T-helper 1 cell (primary cell): ENCODE data around the gene CDKN2D.
"Not testable (repeated sequence)": the region's sequence is repeated elsewhere in the genome, so short reads cannot be mapped to it uniquely, and the experiment has no call there.

Experiments
- DNase-seq, 5 donors: peaks; one replicate each; pipeline ENCODE4 v3.0.0-alpha.2; 2012 to 2020

CDKN2D gene

DNA sequence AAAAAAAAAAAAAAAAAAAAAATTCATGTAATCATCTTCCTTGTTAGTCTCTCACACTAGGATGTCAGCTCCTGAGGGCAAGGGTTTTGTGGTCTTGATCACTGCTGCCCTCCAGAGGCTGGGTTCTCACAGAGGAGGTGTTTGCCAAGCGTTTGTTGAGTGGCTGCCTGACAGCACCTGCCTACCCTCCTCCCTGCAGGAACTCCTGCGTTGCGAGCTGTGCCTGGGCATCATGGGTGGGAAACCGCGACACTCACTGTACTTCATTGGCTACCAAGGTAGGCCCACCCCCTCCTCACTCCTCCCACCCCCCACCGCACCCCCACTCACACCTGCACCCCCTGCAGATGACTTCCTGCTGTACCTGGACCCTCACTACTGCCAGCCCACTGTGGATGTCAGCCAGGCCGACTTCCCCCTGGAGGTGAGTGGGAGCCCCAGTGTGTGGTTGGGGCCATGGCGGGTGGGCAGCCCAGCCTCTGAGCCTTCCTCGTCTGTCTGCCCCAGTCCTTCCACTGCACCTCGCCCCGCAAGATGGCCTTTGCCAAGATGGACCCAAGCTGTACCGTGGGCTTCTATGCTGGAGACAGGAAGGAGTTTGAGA, 17.0 kb downstream of the CDKN2D start:
- DNase-seq, result peak in 1 of 5 donors; percentile 50

DNA sequence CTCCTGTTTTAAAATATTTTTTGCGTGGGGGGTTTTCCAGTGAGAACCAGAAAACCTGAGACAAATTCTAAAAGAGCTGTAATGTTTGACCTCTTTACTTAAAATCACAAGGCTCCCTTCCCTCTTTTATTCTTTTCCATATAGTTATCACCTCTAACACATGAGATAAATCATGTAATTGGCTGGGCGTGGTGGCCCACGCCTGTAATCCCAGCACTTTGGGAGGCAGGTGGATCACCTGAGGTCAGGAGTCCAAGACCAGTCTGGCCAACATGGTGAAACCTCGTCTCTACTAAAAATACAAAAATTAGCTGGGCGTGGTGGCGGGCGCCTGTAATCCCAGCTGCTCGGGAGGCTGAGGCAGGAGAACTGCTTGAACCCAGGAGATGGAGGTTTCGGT, 17.8 kb downstream of the CDKN2D start:
- DNase-seq, result not testable (repeated sequence)

DNA sequence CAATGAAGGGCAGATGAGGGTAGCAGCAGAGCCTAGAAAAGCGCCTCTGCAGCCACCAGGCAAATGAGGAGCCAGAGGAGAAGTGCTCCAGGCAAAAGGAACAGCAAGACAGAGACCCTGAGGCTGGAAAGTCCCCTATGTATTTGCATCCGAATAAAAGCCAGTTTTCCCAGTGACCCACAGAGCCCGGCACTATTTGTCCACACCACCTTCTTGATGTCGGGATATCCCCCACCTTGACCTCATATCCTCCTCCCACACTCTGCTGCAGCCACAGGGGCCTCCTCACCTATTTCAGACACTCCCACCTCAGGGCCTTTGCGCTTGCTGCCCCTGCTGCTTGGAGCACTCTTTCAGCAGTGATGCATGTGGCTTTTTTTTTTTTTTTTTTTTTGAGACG, 18.4 kb downstream of the CDKN2D start:
- DNase-seq, result no peak

DNA sequence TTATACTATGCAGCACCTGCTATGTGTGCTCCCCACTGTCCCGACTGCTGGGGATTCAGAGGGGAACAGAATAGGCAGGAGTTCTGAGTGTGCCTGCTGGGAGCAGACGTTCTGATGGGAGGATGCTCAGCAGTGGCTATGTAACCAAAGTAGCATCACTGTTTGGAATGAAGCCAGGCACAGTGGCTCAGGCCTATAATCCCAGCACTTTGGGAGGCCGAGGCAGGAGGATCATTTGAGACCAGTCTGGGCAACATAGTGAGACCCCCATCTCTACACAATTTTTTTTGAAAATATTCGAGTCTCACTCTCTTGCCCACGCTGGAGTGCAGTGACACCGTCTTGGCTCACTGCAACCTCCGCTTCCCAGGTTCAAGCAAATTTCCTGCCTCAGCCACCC, 19.0 kb downstream of the CDKN2D start:
- no peak for DNase-seq

DNA sequence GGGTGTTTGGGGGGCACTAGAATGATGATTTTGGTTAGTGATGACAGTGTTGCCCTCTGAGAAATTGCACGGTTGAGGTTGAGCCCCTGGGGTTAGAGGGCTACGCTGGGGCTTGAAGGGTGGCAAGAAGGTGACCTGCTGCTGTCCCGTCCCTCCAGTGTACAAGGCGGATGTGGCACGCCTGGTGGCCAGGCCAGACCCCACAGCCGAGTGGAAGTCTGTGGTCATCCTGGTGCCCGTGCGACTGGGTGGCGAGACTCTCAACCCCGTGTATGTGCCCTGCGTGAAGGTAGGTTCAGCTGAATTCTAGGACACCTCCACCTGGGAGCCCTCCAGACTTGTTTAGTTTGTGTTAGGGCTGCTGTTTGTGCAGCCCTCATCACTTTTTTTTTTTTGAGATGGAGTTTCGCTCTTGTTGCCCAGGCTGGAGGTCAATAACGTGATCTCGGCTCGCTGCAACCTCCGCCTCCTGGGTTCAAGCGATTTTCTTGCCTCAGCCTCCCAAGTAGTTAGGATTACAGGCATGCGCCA, 20.0 kb downstream of the CDKN2D start:
- no peak for DNase-seq

DNA sequence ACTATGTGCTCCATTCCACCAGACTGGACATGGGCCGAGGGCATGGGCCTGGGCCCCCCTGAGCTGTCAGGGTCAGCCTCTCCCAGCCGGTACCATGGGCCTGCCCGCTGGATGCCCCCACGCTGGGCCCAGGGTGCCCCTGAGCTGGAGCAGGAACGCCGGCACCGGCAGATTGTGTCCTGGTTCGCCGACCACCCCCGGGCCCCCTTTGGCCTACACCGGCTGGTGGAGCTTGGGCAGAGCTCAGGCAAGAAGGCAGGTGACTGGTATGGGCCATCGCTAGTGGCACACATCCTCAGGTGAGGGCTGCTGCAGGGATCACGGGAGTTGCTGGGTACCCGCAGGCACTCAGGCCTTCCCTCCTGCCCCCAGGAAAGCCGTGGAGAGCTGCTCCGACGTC, 22.0 kb downstream of the CDKN2D start:
- DNase-seq, result no peak

DNA sequence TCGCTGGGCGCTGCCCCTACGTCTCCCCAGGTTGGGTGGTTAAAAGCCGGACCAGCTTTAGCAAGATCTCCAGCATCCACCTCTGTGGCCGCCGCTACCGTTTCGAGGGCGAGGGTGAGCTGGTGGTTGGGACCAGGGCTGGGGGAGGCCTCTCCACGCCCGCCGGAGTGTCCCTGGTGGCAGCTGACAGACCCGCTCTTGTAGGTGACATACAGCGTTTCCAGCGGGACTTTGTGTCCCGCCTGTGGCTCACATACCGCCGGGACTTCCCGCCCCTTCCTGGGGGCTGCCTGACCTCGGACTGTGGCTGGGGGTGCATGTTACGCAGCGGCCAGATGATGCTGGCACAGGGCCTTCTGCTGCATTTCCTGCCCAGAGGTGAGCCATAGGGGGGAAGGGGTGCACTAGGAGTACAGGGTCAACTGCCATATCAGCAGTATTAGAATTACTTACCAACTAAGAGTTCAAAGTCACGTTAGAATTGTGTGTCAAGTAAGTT, 24.0 kb downstream of the CDKN2D start:
- no peak for DNase-seq

DNA sequence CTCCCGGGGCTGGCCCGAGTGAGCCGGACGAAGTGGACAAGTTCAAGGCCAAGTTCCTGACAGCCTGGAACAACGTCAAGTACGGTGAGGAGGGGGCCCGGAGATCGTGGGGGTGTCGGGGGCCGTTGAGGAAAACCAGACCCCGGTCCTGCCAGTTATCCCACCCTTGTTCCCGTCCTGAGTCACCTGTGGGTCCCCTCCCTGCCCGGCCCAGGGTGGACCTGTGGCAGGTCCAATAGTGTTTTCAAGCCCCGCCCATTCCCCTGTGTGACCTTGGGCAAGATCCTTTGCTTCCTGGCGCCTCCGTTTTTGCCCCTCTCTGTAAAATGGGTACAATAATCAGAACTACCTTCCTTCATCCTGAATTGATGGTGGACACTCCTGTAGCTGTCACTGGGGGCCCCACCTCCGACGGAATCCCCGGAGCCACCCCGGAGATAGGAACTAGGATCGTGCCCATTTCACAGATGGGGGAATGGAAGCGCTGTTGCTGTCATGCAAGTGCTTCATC, 24.5 kb downstream of the CDKN2D start:
- DNase-seq, result no peak

DNA sequence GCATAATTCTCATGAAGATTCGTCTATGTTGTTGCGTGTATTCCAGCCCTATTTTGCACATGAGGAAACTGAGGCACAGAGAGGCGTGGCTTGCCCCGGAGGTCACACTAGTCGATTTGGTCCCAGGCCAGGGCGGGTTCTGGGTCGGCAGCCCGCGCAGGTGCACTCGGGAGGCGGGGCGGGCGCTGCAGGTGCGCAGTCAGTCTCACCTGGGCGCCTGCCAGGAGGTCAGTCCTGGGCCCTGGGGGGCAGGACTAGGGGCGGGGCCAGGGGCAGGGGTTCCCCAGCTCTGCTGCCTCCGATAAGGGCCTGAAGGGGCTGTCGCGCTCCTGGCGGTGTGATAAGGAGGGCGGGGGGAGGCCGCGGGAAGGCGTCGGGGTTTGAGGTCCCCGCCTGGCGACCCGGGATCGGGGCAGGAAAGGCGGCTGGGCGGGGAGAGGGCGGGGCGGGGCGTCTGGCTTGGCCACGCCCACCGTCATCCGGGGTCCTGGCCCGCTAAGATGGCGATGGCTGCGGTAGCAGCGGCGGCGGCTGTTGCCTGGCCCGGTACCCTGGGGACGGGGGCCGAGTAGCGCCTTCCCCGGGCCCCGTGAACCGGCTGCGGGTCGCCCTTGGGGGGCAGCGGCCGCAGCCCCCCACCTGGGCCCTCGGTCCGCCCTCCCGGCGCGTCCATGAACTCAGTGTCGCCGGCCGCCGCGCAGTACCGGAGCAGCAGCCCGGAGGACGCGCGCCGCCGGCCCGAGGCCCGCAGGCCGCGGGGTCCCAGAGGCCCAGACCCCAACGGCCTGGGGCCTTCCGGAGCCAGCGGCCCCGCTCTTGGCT, 25.1 kb downstream of the CDKN2D start, which contains the start of gene ATG4D:
Gene ATG4D (plus strand): TSS at position 485 of the 822 bp plus-strand sequence. CDS start 187 bp downstream, at position 672.
- peak; percentile 71 to 82 (median 76) for DNase-seq

DNA sequence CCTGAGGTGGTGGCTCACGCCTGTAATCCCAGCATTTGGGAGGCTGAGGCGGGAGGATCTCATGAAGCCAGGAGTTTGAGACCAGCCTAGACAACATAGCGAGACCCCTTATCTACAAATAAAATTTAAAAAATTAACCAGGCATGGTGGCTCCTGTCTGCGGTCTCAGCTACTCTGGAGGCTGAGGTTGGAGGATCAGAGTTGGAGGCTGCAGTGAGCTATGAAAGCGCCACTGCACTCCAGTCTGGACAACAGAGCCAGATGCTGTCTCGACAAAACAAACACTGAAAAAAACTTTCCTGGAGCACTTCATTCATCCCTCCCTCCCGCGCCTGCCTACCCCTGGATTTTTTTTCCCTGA, 25.7 kb downstream of the CDKN2D start:
- DNase-seq, result no peak

DNA sequence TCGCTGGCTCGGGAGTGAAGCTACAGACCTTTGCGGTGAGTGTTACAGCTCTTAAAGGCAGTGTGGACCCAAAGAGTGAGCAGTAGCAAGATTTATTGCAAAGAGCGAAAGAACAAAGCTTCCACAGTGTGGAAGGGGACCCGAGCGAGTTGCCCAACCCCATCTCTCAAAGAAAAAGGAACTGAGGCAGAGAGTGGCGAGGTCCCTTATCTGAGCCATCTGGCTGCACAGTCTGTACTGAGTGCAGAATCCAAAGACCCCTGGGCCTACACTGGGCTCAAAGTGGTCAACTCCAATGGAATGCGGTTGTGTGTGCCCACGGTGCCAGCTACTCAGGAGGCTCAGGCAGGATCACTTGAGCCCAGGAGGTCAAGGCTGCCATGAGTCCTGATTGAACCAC, 29.8 kb downstream of the CDKN2D start:
- not testable (repeated sequence) for DNase-seq

DNA sequence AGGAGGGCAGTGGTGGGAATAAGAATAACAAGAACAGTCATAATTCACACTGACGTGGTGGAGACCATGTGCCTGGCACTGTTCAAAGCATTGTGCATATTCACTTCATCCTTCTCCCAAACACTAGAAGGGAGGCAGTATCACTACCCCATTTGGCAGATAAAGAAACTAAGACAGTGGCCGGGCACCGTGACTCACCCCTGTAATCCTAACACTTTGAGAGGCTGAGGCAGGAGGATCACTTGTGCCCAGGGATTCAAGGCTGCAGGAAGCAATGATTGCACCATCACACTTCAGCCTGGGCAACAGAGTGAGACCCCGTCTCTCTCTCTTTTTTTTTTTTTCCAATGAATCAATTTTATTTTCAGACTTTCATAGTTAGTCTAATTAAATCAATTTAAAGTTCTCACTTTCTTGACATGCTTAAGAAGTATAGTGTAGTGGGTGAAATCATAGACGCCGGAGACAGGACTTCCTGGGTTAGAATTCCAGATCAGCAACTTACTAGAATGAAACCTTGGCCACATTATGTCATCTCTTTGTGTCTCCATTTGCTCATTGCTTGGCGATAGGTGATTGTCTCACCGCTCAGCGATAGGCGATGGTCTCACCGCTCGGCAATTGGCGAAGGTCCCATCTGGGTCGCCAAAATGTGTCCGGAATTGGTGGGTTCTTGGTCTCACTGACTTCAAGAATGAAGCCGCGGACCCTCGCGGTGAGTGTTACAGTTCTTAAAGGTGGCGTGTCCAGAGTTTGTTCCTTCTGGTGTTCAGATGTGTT, 30.4 kb downstream of the CDKN2D start:
- no peak for DNase-seq

DNA sequence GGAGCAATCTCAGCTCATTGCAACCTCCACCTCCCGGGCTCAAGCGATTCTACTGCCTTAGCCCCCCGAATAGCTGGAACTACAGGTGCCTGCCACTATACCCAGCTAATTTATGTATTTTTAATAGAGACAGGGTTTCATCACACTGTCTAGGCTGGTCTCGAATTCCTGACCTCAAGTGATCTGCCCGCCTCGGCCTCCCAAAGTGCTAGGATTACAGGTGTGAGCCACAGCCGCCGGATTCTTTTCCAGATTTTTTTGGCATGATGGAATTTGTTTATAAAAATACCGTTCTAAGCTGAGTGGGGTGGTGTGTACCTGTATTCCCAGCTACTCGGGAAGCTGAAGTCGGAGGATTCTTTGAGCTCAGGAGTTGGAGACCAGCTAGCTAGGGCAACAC, 31.1 kb downstream of the CDKN2D start:
- DNase-seq, result no peak

DNA sequence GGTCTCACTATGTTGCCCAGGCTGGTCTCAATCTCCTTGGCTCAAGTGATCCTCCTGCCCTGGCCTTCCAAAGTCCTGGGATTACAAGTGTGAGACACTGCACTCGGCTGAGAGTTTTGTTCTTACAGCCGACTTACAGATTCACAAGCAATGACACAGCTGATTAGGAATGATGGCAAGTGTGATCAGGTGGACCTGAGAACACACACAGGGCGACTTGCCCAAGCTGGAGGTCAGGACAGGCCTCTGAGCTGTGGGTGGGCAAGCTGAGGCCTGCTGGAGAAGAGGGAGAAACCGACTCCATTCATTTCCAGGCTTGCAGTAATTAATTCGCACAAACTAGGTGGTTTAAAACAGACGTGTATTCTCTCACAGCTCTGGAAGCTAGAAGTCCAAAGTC, 33.2 kb downstream of the CDKN2D start:
- no peak for DNase-seq

DNA sequence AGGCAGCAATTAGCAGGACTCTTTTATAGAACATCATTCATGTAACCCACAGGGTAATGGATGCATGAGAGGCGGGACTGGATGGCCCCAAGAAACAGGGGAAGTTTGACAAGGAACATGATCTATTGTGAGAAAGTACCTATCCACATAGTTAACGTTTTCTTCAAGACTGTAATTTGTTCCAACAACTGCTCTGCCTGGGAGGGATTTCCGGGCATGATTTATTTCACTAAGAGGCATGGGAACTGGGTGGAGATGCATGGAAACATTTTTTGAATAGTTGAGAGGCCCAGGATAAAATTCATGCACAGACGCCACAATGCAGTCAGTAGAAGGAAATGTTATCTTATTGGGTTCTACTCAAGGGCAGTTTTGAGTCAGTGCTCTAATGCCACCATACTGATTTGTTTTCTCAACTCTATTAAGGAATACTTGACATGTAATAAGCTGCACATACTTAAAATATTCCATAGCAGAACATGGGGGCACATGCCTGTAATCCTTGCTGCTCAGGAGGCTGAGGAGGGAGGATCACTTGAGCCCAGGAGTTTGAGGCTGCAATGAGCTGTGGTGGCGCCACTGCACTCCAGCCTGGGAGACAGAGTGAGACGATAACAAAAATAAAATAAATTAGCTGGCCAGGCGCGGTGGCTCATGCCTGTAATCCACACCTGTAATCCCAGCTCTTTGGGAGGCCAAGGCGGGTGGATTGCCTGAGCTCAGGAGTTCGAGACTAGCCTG, 35.0 kb downstream of the CDKN2D start:
- DNase-seq, result no peak

DNA sequence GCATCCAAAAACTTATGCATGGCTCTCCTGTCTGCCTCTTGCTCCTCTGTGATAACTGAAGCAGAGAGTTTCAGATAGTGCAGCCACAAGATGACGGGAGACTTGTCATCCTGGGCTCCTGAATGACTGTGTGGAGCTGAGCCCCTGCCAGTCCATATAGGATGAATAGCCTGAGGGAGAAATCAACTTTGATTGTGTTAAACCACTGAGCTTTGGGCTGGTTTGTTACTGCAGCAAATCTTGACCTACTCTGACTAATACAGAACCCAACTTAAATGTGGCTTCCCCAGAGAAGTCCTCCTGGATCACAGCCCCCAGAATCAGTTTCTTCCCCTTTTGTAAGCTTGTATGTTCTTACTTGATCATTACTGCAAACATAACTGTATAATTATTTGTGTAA, 36.3 kb downstream of the CDKN2D start:
- DNase-seq, result no peak

DNA sequence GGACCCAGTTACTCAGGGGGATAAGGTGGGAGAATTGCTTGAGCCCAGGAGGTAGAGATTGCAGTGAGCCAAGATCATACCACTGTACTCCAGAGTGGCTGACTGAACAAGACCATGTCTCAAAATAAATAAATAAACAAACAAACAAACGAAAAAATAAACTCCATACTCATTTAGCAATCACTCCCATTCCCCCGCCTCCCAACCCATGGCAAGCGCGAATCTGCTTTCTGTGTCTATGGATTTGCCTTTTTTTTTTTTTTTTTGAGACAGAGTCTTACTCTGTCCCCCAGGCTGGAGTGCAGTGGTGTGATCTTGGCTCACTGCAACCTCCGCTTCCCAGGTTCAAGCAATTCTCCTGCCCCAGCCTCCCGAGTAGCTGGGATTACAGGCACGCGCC, 41.9 kb downstream of the CDKN2D start:
- not testable (repeated sequence) for DNase-seq

DNA sequence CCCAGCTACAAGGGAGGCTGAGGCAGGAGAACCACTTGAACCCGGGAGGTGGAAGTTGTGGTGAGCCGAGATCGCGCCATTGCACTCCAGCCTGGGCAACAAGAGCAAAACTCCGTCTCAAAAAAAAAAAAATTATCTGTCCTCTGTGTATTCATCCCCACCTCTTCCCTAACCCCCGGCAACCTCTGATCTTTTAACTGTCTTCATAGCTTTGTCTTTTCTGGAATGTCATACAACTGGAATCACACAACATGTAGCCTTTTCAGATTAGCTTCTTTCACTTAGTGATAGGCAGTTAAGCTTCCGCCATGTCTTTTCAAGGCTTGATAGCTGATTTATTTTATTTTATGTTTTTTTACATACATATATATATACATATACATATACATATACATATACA, 43.1 kb downstream of the CDKN2D start:
- DNase-seq, result no peak

DNA sequence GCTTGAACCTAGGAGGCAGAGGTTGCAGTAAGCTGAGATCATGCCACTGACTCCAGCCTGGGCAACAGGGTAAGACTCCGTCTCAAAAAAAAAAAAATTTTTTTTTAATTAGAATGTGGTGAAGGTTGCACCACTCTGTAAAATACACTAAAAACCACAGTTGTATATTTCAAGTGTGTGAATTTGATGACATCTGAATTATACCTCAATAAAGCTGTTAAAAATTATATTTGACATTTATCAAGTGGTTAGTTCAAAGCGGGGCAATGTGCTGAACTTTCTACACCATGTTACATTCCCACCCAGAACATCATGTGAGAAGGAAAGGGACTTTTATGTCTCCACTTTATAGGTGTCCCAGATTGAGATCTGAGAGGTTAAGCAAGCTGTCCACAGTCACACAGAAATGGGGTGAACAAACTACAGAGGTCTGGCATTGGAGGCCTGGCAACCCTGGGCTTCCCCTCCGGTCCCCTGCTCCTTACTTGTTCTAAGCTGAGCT, 45.6 kb downstream of the CDKN2D start:
- DNase-seq, result no peak

DNA sequence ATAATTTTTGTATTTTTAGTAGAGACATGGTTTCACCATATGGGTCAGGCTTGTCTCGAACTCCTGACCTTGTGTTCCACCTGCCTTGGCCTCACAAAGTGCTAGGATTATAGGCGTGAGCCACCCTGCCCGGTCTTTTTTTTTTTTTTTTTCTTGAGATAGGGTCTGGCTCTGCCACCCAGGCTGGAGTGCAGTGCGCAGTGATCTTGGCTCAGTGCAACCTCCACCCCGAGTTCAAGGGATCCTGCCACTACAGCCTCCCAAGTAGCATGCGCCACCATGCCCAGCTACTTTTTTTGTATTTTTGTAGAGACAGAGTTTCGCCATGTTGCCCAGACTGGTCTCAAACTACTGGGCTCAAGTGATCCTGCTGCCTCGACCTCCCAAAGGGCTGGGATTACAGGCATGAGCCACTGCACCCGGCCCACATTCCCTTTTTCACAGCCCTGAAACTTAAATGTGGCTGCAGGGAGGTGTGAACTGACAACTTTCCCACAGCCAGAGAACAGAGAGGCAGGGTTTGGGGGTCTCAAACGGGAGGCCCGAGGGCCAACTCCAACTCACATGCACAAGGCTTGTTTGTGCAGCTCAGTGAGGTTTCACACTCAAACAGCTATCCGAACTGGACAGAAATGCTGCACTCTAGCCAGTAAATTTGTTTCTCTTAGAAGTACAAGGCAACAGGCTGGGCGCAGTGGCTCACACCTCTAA, 47.2 kb downstream of the CDKN2D start:
- no peak for DNase-seq

DNA sequence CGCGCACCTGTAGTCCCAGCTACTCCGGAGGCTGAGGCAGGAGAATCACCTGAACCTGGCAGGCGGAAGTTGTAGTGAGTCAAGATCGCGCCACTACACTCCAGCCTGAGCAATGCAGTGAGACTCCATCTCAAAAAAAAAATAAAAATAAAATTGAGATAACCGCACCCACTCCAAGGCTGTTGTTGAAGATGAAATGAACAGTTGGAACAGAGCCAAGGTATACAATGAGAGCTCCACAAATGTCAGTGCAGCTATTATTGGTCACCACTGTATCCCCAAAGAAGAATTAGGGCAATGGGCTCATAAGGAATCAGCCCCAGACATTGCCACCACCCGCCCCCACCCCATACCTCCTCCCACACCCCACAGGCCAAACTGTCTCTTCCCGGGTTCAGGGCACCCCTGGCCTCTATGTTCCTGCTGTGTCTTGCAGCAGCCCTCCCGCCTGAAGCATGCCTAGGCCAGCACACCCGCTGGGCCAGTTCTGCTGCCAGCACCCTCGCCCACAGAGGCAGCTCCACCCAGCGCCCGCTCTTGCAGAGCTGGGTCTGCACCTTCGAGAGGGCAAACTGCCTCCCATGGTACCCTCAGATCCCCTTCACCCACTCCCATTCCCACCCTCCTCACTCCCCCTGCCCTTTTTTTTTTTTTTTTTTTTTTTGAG, 48.0 kb downstream of the CDKN2D start:
- DNase-seq, result no peak
